H9 (cell line): ENCODE data around the gene STRADA. TPM values are rescaled to one million over a fixed set of nuclear protein-coding genes. Genes with fewer than 3 reads are reported as not detected.

ENCODE experiments used
- DNase-seq: peaks from one replicate; pipeline ENCODE4 v3.0.0-alpha.2; 2017
- H2AFZ ChIP-seq: one replicate; pipeline ENCODE4 v1.6.1; 2013; ENCODE audit warnings: mild to moderate bottlenecking, low read length, control low read depth, moderate library complexity
- H2AK5ac ChIP-seq: 2 replicates; pipeline ENCODE4 v1.6.1; 2013; ENCODE audit warnings: low read length, control low read depth, mixed read lengths; ENCODE audit not compliant: insufficient read length
- H2BK120ac ChIP-seq: one replicate; pipeline ENCODE4 v1.6.1; 2013; ENCODE audit warnings: low read depth, mild to moderate bottlenecking, low read length, control low read depth, inconsistent platforms; ENCODE audit not compliant: poor library complexity, severe bottlenecking
- H2BK12ac ChIP-seq: 2 replicates; pipeline ENCODE4 v1.6.1; 2013; ENCODE audit warnings: low read length, control low read depth, mixed read lengths, low read depth; ENCODE audit not compliant: insufficient read length
- H2BK15ac ChIP-seq: 2 replicates; pipeline ENCODE4 v1.6.1; 2013; ENCODE audit warnings: low read depth, low read length, control low read depth
- H2BK20ac ChIP-seq: one replicate; pipeline ENCODE4 v1.6.1; 2013; ENCODE audit warnings: low read depth, mild to moderate bottlenecking, low read length, control low read depth, inconsistent platforms; ENCODE audit not compliant: poor library complexity, severe bottlenecking
- H2BK5ac ChIP-seq: 2 replicates; pipeline ENCODE4 v1.6.1; 2013; ENCODE audit warnings: low read length, control low read depth, mixed read lengths; ENCODE audit not compliant: insufficient read length
- H3K14ac ChIP-seq: 2 replicates; pipeline ENCODE4 v1.6.1; 2013; ENCODE audit warnings: low read length, control low read depth; ENCODE audit not compliant: insufficient read depth
- H3K18ac ChIP-seq: 2 replicates; pipeline ENCODE4 v1.6.1; 2013; ENCODE audit warnings: low read depth, mild to moderate bottlenecking, mixed read lengths, low read length, control low read depth; ENCODE audit not compliant: insufficient read length
- H3K23ac ChIP-seq: 2 replicates; pipeline ENCODE4 v1.6.1; 2013; ENCODE audit warnings: low read length, control low read depth, mixed read lengths, low read depth; ENCODE audit not compliant: insufficient read length
- H3K23me2 ChIP-seq: 2 replicates; pipeline ENCODE4 v1.6.1; 2013; ENCODE audit warnings: low read depth, mild to moderate bottlenecking, mixed read lengths, low read length, control low read depth; ENCODE audit not compliant: insufficient read length, poor library complexity, severe bottlenecking
- H3K27ac ChIP-seq: 2 replicates; pipeline ENCODE4 v1.5.1; 2013; ENCODE audit warnings: low read length, control low read depth, mixed read lengths, low read depth; ENCODE audit not compliant: insufficient read length
- H3K27me3 ChIP-seq: 2 replicates; pipeline ENCODE4 v1.6.1; 2013; ENCODE audit warnings: low read length, control low read depth, inconsistent platforms; ENCODE audit not compliant: insufficient read depth
- H3K4ac ChIP-seq: 2 replicates; pipeline ENCODE4 v1.6.1; 2013; ENCODE audit warnings: low read depth, mild to moderate bottlenecking, control low read depth, inconsistent platforms, low read length, moderate library complexity
- H3K4me1 ChIP-seq: 2 replicates; pipeline ENCODE4 v1.6.1; 2013; ENCODE audit warnings: low read length, control low read depth, inconsistent platforms; ENCODE audit not compliant: insufficient read depth
- H3K4me2 ChIP-seq: 2 replicates; pipeline ENCODE4 v1.6.1; 2013; ENCODE audit warnings: low read length, control low read depth, mixed read lengths; ENCODE audit not compliant: insufficient read length, insufficient read depth
- H3K56ac ChIP-seq: 2 replicates; pipeline ENCODE4 v1.6.1; 2013; ENCODE audit warnings: low read depth, mild to moderate bottlenecking, mixed read lengths, low read length, control low read depth; ENCODE audit not compliant: insufficient read length
- H3K79me1 ChIP-seq: 2 replicates; pipeline ENCODE4 v1.6.1; 2013; ENCODE audit warnings: low read depth, mild to moderate bottlenecking, moderate library complexity, low read length, control low read depth, inconsistent platforms; ENCODE audit not compliant: insufficient read depth, poor library complexity, severe bottlenecking
- H3K79me2 ChIP-seq: 2 replicates; pipeline ENCODE4 v1.6.1; 2013; ENCODE audit warnings: low read length, control low read depth, inconsistent platforms; ENCODE audit not compliant: insufficient read depth
- H3K9ac ChIP-seq: 2 replicates; pipeline ENCODE4 v1.6.1; 2013; ENCODE audit warnings: low read length, control low read depth, mixed read lengths; ENCODE audit not compliant: insufficient read length; ENCODE audit errors: extremely low read depth
- H3K9me3 ChIP-seq: one replicate; pipeline ENCODE4 v1.6.1; 2013; ENCODE audit warnings: low read depth, low read length, inconsistent platforms; ENCODE audit not compliant: control insufficient read depth
- H3T11ph ChIP-seq: one replicate; pipeline ENCODE4 v1.6.1; 2013; ENCODE audit warnings: mild to moderate bottlenecking, low read length, control low read depth, inconsistent platforms
- H4K20me1 ChIP-seq: one replicate; pipeline ENCODE4 v1.6.1; 2013; ENCODE audit not compliant: control insufficient read depth, insufficient read length, insufficient read depth
- H4K5ac ChIP-seq: 2 replicates; pipeline ENCODE4 v1.6.1; 2013; ENCODE audit warnings: low read depth, mild to moderate bottlenecking, mixed read lengths, low read length, control low read depth; ENCODE audit not compliant: insufficient read length
- H4K8ac ChIP-seq: replicated peaks from 2 replicates; pipeline ENCODE4 v1.6.1; 2013; ENCODE audit warnings: low read length, control low read depth, mixed read lengths, low read depth; ENCODE audit not compliant: insufficient read length
- H4K91ac ChIP-seq: 2 replicates; pipeline ENCODE4 v1.6.1; 2013; ENCODE audit warnings: low read depth, mild to moderate bottlenecking, moderate library complexity, mixed read lengths, low read length, control low read depth; ENCODE audit not compliant: insufficient read length
- H3K27ac Mint-ChIP-seq, 3 experiments: 2 replicates in 2 of 3; 3 replicates in 1 of 3; pipeline ENCODE4 v1.8.0; 2020 to 2021; ENCODE audit warnings: mixed read lengths in 3 of 3, mild to moderate bottlenecking in 1 of 3, moderate library complexity in 1 of 3
- H3K27me3 Mint-ChIP-seq: 2 replicates; pipeline ENCODE4 v1.8.0; 2021; ENCODE audit warnings: low read depth, mild to moderate bottlenecking, moderate library complexity, mixed read lengths
- H3K36me3 Mint-ChIP-seq, 3 experiments: 2 replicates in 2 of 3; 3 replicates in 1 of 3; pipeline ENCODE4 v1.8.0; 2020 to 2021; ENCODE audit warnings: low read depth in 3 of 3, mixed read lengths in 3 of 3; ENCODE audit not compliant: insufficient read depth in 1 of 3
- H3K4me1 Mint-ChIP-seq, 2 experiments: 2 replicates each; pipeline ENCODE4 v1.8.0; 2020; ENCODE audit warnings: mixed read lengths in 2 of 2
- H3K4me3 Mint-ChIP-seq, 2 experiments: 2 replicates in 1 of 2; 3 replicates in 1 of 2; pipeline ENCODE4 v1.8.0; 2020 to 2021; ENCODE audit warnings: mild to moderate bottlenecking in 2 of 2, mixed read lengths in 2 of 2, moderate library complexity in 1 of 2
- H3K9me3 Mint-ChIP-seq, 2 experiments: 2 replicates in 1 of 2; 3 replicates in 1 of 2; pipeline ENCODE4 v1.8.0; 2020; ENCODE audit warnings: mild to moderate bottlenecking in 2 of 2, mixed read lengths in 2 of 2, moderate library complexity in 1 of 2
- CTCF ChIP-seq: fragments of 200-600 bp; sonication (generic); conservative IDR thresholded peaks from 3 replicates; pipeline ENCODE4 v1.8.0; 2021; ENCODE audit warnings: antibody characterized with exemption, mild to moderate bottlenecking
- WGBS: extraction: QIAGEN DNeasy Blood & Tissue Kit; methylation state at CpG from one replicate; pipeline ENCODE4 v1.1.7; 2013; ENCODE audit warnings: missing lambda C conversion rate, low lambda C conversion rate, mixed read lengths; ENCODE audit not compliant: insufficient read length; ENCODE audit errors: extremely low coverage; 5-methylcytosine and 5-hydroxymethylcytosine counted together
- total RNA-seq: library from RNA; stranded (reverse); gene quantifications from 2 replicates; pipeline ENCODE4 v1.2.1, GENCODE V29; 2021

Gene STRADA
- total RNA-seq, 1 experiment from 2014 or later = 35.0 TPM

- H3K4me2 ChIP-seq = no peak overlapping the region
- H3K4me1 Mint-ChIP-seq = no peaks in the 10 kb centered on the region
- H3K4ac ChIP-seq = no peak overlapping the region
- H3K79me1 ChIP-seq = peaks cover 3% of the 10 kb centered on the region
- H3K4me1 ChIP-seq = no peaks in the 10 kb centered on the region
- H2BK15ac ChIP-seq = no peak overlapping the region
- H3K79me2 ChIP-seq = peaks cover 5% of the 10 kb centered on the region; the same call in 1 of the 2 replicates
- no peak overlapping the region for H3K23ac ChIP-seq
- no peaks in the 10 kb centered on the region for H3K9me3 ChIP-seq
- H3K9me3 Mint-ChIP-seq = no peaks in the 10 kb centered on the region
- H2AFZ ChIP-seq = no peak overlapping the region
- H4K8ac ChIP-seq = no peak overlapping the region
- H2BK5ac ChIP-seq = no peak overlapping the region
- H3T11ph ChIP-seq = no peak overlapping the region
- H3K27me3 Mint-ChIP-seq = no peaks in the 10 kb centered on the region
- no peaks in the 10 kb centered on the region for H3K27me3 ChIP-seq
- H2AK5ac ChIP-seq = no peak overlapping the region
- H3K4me3 Mint-ChIP-seq = no peak overlapping the region
- no peak overlapping the region for H3K14ac ChIP-seq
- H4K20me1 ChIP-seq = no peaks in the 10 kb centered on the region
- no peaks in the 10 kb centered on the region for H3K23me2 ChIP-seq
- no peak for DNase-seq
- H2BK12ac ChIP-seq = no peak overlapping the region
- H3K27ac Mint-ChIP-seq = no peak overlapping the region
- no peak overlapping the region for H4K91ac ChIP-seq
- no peak for TF ChIP-seq CTCF
- H2BK20ac ChIP-seq = no peak overlapping the region
- H3K9ac ChIP-seq = no peak overlapping the region
- H2BK120ac ChIP-seq = no peak overlapping the region
- H3K56ac ChIP-seq = no peak overlapping the region
- H4K5ac ChIP-seq = no peak overlapping the region
- WGBS = no CpG with 5 or more reads among the region's 5 CpGs
- H3K27ac ChIP-seq = no peak overlapping the region
- no peak overlapping the region for H3K18ac ChIP-seq
- peaks cover 45 to 77% (median 64%) of the 10 kb centered on the region in 3 experiments; a peak in 6 of 7 replicates for H3K36me3 Mint-ChIP-seq
Observed at GRCh38 chr17:63762161-63763078, 20.8 kb upstream of the STRADA start.
